Esophagus muscularis mucosa (tissue), 4 donors: ENCODE data around the gene NT5C.

Experiments used
- EP300 ChIP-seq: sonication (generic); formaldehyde crosslinking; IDR thresholded peaks from one replicate; pipeline ENCODE4 v1.6.1; 2017; ENCODE audit warnings: antibody characterized with exemption
- POLR2A ChIP-seq: fragments of 450-650 bp; IDR thresholded peaks from one replicate; pipeline ENCODE4 v1.6.1; 2017; ENCODE audit warnings: antibody characterized with exemption, moderate library complexity, mild to moderate bottlenecking, low read depth
- POLR2AphosphoS5 ChIP-seq, 2 donors: sonication (generic); formaldehyde crosslinking; IDR thresholded peaks; one replicate each; pipeline ENCODE4 v1.6.1; 2017; ENCODE audit warnings: antibody characterized with exemption in 2 of 2
- TF ChIP-seq, protein P1 (sequence below), 3 experiments: fragments of 200-600 bp in 2 of 3; fragments of 450-650 bp in 1 of 3; sonication (generic) in 2 of 3; IDR thresholded peaks; one replicate each; pipeline ENCODE4 v1.5.1; 2017 to 2019; ENCODE audit warnings: antibody characterized with exemption in 3 of 3, mild to moderate bottlenecking in 2 of 3, moderate library complexity in 1 of 3

DNA sequence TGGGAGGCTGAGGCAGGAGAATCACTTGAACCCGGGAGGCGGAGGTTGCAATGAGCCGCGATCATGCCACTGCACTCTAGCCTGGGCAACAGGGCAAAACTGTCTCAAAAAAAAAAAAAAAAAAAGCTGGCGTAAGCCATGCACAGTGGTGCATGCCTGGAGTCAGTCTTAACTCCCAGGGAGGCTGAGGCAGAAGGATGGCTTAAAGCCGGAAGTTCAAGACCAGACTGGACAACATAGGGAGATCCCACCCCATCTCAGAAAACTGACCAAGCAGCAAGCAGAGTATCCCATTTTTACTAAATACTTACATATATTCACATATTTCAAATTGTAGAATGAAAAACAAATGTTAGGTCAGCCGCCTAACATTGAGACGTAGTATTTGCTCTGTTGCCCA, 4.6 kb downstream of the NT5C start:
- TF ChIP-seq, protein P1, sequence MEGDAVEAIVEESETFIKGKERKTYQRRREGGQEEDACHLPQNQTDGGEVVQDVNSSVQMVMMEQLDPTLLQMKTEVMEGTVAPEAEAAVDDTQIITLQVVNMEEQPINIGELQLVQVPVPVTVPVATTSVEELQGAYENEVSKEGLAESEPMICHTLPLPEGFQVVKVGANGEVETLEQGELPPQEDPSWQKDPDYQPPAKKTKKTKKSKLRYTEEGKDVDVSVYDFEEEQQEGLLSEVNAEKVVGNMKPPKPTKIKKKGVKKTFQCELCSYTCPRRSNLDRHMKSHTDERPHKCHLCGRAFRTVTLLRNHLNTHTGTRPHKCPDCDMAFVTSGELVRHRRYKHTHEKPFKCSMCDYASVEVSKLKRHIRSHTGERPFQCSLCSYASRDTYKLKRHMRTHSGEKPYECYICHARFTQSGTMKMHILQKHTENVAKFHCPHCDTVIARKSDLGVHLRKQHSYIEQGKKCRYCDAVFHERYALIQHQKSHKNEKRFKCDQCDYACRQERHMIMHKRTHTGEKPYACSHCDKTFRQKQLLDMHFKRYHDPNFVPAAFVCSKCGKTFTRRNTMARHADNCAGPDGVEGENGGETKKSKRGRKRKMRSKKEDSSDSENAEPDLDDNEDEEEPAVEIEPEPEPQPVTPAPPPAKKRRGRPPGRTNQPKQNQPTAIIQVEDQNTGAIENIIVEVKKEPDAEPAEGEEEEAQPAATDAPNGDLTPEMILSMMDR (IDR thresholded peaks at IDR 0.05) = no peak
- no peak for TF ChIP-seq POLR2A
- TF ChIP-seq EP300 = no peak
- TF ChIP-seq POLR2AphosphoS5 (IDR thresholded peaks at IDR 0.05) = no peak
